ENCODE measurements around the gene TPSB2. TPM values are rescaled to one million over a fixed set of nuclear protein-coding genes. Genes with fewer than 3 reads are reported as not detected.
"Not testable (repeated sequence)": the region's sequence is repeated elsewhere in the genome, so short reads cannot be mapped to it uniquely, and the experiment has no call there.

Gene TPSB2
- total RNA-seq, 1 experiment from 2014 or later: not detected

- H2AFZ ChIP-seq (ENCODE audit: low read depth, low read length, poor library complexity, severe bottlenecking): no peak overlapping the region
- H3K36me3 ChIP-seq (ENCODE audit: control insufficient read depth in 1 of 2, insufficient read depth in 2 of 2, low read length in 2 of 2): no peaks in the 10 kb centered on the region
- H3K27ac ChIP-seq (ENCODE audit: low read depth, low read length): no peak overlapping the region
- no TSS peak for BruUV-seq (replicated peaks)
- CTCF ChIA-PET: no interaction called here
- RAD21 ChIA-PET (ENCODE audit: low non-redundant PET in 1 of 2, low total read pairs in 2 of 2, uncharacterized antibody in 2 of 2, unreplicated experiment in 2 of 2): no interaction called here
- H3K9ac ChIP-seq (ENCODE audit: low read length): no peak overlapping the region
- H3K4me2 ChIP-seq (ENCODE audit: low read length): no peak overlapping the region
- TF ChIP-seq ZBTB33 (IDR thresholded peaks at IDR 0.05; ENCODE audit: extremely low read depth, insufficient replicate concordance, low read length) (no peak), EZH2 (IDR thresholded peaks at IDR 0.05) (no peak), RAD21 (IDR thresholded peaks at IDR 0.05; ENCODE audit: low read depth) (no peak), ELF1 (IDR thresholded peaks at IDR 0.05; ENCODE audit: borderline replicate concordance, low read depth) (no peak), CEBPB (IDR thresholded peaks at IDR 0.05; ENCODE audit: low read depth) (no peak), REST (IDR thresholded peaks at IDR 0.05; ENCODE audit: low read depth) (no peak), CBX3 (IDR thresholded peaks at IDR 0.05; ENCODE audit: low read depth) (no peak), CTCF (IDR thresholded peaks at IDR 0.05 in 2 of 3, conservative IDR thresholded peaks at IDR 0.05 in 1 of 3; ENCODE audit: borderline replicate concordance in 1 of 3, insufficient read depth in 1 of 3, low read depth in 2 of 3, low read length in 2 of 3) (no peak)
- H3K9me2 ChIP-seq (ENCODE audit: insufficient read depth): no peaks in the 10 kb centered on the region
- H3K9me3 ChIP-seq (ENCODE audit: control insufficient read depth in 1 of 2, insufficient read depth in 1 of 2, low read depth in 1 of 2, low read length in 2 of 2): no peaks in the 10 kb centered on the region
- POLR2A ChIA-PET: interaction anchor here (0.6 kb wide), 1 partner anchor 27 kb away, joined by 3 read pairs; no protein-coding TSS in a partner anchor
- intact Hi-C loops (cut with micrococcal nuclease): no loop called here
- no peak for DNase-seq (ENCODE audit: low read depth, low spot score)
- H3K27me3 ChIP-seq (ENCODE audit: insufficient read depth, low read length): no peaks in the 10 kb centered on the region
- H3K4me1 ChIP-seq (ENCODE audit: control insufficient read depth in 1 of 2, insufficient read depth in 2 of 2, low read length in 2 of 2): no peaks in the 10 kb centered on the region
- no peaks in the 10 kb centered on the region for H3K79me2 ChIP-seq (ENCODE audit: insufficient read depth, low read length)
- no peak for ATAC-seq
- no peaks in the 10 kb centered on the region for H4K20me1 ChIP-seq (ENCODE audit: insufficient read depth)
- no peak overlapping the region for H3K4me3 ChIP-seq (replicated peaks in 1 of 2; ENCODE audit: low read depth in 1 of 2, low read length in 2 of 2)
Observed at GRCh38 chr16:1244881-1245280, 14.9 kb upstream of the TPSB2 start.

GRCh38 chr16:1243907-1244850 is 14.2 kb upstream of the TPSB2 start:
- H3K4me1 ChIP-seq (ENCODE audit: control insufficient read depth in 1 of 2, insufficient read depth in 2 of 2, low read length in 2 of 2); H4K20me1 ChIP-seq (ENCODE audit: insufficient read depth); BruUV-seq (replicated peaks); H3K79me2 ChIP-seq (ENCODE audit: insufficient read depth, low read length); DNase-seq (ENCODE audit: low read depth, low spot score); H2AFZ ChIP-seq (ENCODE audit: low read depth, low read length, poor library complexity, severe bottlenecking); intact Hi-C loops (cut with micrococcal nuclease); H3K4me3 ChIP-seq (replicated peaks in 1 of 2; ENCODE audit: low read depth in 1 of 2, low read length in 2 of 2); H3K9me3 ChIP-seq (ENCODE audit: control insufficient read depth in 1 of 2, insufficient read depth in 1 of 2, low read depth in 1 of 2, low read length in 2 of 2); H3K27ac ChIP-seq (ENCODE audit: low read depth, low read length); H3K4me2 ChIP-seq (ENCODE audit: low read length); H3K9me2 ChIP-seq (ENCODE audit: insufficient read depth); RAD21 ChIA-PET (ENCODE audit: low non-redundant PET in 1 of 2, low total read pairs in 2 of 2, uncharacterized antibody in 2 of 2, unreplicated experiment in 2 of 2); H3K9ac ChIP-seq (ENCODE audit: low read length); H3K36me3 ChIP-seq (ENCODE audit: control insufficient read depth in 1 of 2, insufficient read depth in 2 of 2, low read length in 2 of 2); H3K27me3 ChIP-seq (ENCODE audit: insufficient read depth, low read length); CTCF ChIA-PET; ATAC-seq: not testable (repeated sequence)
- POLR2A ChIA-PET: interaction anchor here (0.6 kb wide), 2 partner anchors 26 to 196 kb away, joined by 3 read pairs; no protein-coding TSS in a partner anchor
